Loucy (cell line): ENCODE measurements around the gene DNALI1.

Source experiments
- H2AFZ ChIP-seq: fragments of 200-600 bp; sonication (generic); 2 replicates; pipeline ENCODE4 v1.6.0; 2016; ENCODE audit warnings: antibody characterized with exemption, mild to moderate bottlenecking, low read length, moderate library complexity
- H3F3A ChIP-seq: fragments of 200-600 bp; 2 replicates; pipeline ENCODE4 v1.6.0; 2016; ENCODE audit warnings: antibody characterized with exemption, low read depth, mild to moderate bottlenecking
- H3K27me3 ChIP-seq: fragments of 200-600 bp; sonication (generic); 2 replicates; pipeline ENCODE4 v1.6.1; 2014; ENCODE audit warnings: low read length, mild to moderate bottlenecking; ENCODE audit not compliant: insufficient read depth, poor library complexity, severe bottlenecking
- H3K36me3 ChIP-seq: fragments of 200-600 bp; sonication (generic); 2 replicates; pipeline ENCODE4 v1.6.1; 2016; ENCODE audit warnings: low read length; ENCODE audit not compliant: insufficient read depth
- H3K4me1 ChIP-seq: fragments of 200-600 bp; sonication (generic); 2 replicates; pipeline ENCODE4 v1.5.1; 2014; ENCODE audit warnings: low read length, mild to moderate bottlenecking; ENCODE audit not compliant: insufficient read depth, poor library complexity, severe bottlenecking
- H3K4me2 ChIP-seq: fragments of 200-600 bp; sonication (generic); 2 replicates; pipeline ENCODE4 v1.6.0; 2014; ENCODE audit warnings: antibody characterized with exemption, low read length, low read depth, mild to moderate bottlenecking; ENCODE audit not compliant: poor library complexity, severe bottlenecking
- H3K4me3 ChIP-seq: fragments of 200-600 bp; sonication (generic); 2 replicates; pipeline ENCODE4 v1.5.1; 2014; ENCODE audit warnings: low read length, mild to moderate bottlenecking, mixed read lengths; ENCODE audit not compliant: poor library complexity, severe bottlenecking
- H3K79me2 ChIP-seq: fragments of 200-600 bp; sonication (generic); 2 replicates; pipeline ENCODE4 v1.6.1; 2014; ENCODE audit warnings: low read length; ENCODE audit not compliant: insufficient read depth
- H3K9ac ChIP-seq: fragments of 200-600 bp; sonication (generic); 2 replicates; pipeline ENCODE4 v1.6.0; 2014; ENCODE audit warnings: mild to moderate bottlenecking, low read depth, low read length, moderate library complexity; ENCODE audit not compliant: poor library complexity, severe bottlenecking
- H3K9me2 ChIP-seq: fragments of 200-600 bp; sonication (generic); replicated peaks from 2 replicates; pipeline ENCODE4 v1.6.1; 2016; ENCODE audit warnings: low read depth, low read length, mixed read lengths
- H3K9me3 ChIP-seq: fragments of 200-600 bp; sonication (generic); 2 replicates; pipeline ENCODE4 v1.6.1; 2014; ENCODE audit warnings: mild to moderate bottlenecking, antibody characterized with exemption, low read length, low read depth; ENCODE audit not compliant: insufficient read depth
- H4K20me1 ChIP-seq: fragments of 200-600 bp; sonication (generic); 2 replicates; pipeline ENCODE4 v1.6.0; 2014; ENCODE audit warnings: antibody characterized with exemption, low read length, mild to moderate bottlenecking; ENCODE audit not compliant: insufficient read depth, poor library complexity, severe bottlenecking
- EZH2phosphoT487 ChIP-seq: fragments of 200-600 bp; IDR thresholded peaks from 2 replicates; pipeline ENCODE4 v1.6.1; 2018; ENCODE audit warnings: antibody characterized with exemption, mild to moderate bottlenecking, moderate library complexity, borderline replicate concordance
- TF ChIP-seq, protein P1 (sequence below): fragments of 200-600 bp; sonication (generic); conservative IDR thresholded peaks from 2 replicates; pipeline ENCODE4 v1.5.1; 2014; ENCODE audit warnings: mild to moderate bottlenecking, antibody characterized with exemption, low read length

Gene DNALI1

DNA sequence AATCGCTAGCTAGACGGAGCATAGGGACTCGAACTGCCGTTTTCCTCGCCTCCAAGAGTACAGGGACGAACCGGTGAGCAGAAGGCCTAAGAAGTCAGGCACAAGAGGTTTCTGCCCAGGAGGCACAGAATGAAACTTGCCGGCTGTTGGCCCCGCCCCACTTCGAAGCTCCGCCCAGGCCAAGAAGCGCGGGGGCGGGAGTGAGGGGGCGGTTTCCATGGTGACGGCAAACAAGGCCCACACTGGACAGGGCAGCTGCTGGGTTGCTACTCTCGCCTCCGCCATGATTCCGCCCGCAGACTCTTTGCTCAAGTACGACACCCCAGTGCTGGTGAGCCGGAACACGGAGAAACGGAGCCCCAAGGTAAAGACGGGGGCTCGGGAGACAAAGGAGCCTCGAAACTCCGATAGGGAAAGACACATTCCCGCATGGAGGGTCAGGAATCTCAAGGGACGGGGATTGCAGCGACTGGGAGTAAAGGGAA is at the start of gene DNALI1:
DNALI1 (plus strand) TSS at position 229 of the 485 bp plus-strand sequence; CDS start at position 284, 55 bp downstream.
- peaks cover 24% of the 10 kb centered on the region for H3K79me2 ChIP-seq
- no peak within 1 kb of the TSS for H3K4me2 ChIP-seq
- peaks cover 17% of the 10 kb centered on the region for H3K4me1 ChIP-seq
- H3F3A ChIP-seq = no peaks in the 10 kb centered on the region
- no peaks in the 10 kb centered on the region for H3K9me2 ChIP-seq
- peaks cover 19% of the 10 kb centered on the region for H4K20me1 ChIP-seq
- no peak within 1 kb of the TSS for H2AFZ ChIP-seq
- no peaks in the 10 kb centered on the region for H3K36me3 ChIP-seq
- no peak within 1 kb of the TSS for H3K4me3 ChIP-seq
- peaks cover 4% of the 10 kb centered on the region for H3K27me3 ChIP-seq
- TF ChIP-seq EZH2phosphoT487 = no peak
- 0 out of 2 replicates have a peak, but pooled peaks cover 3% of the 10 kb centered on the region for H3K9me3 ChIP-seq
- no peak within 1 kb of the TSS for H3K9ac ChIP-seq

DNA sequence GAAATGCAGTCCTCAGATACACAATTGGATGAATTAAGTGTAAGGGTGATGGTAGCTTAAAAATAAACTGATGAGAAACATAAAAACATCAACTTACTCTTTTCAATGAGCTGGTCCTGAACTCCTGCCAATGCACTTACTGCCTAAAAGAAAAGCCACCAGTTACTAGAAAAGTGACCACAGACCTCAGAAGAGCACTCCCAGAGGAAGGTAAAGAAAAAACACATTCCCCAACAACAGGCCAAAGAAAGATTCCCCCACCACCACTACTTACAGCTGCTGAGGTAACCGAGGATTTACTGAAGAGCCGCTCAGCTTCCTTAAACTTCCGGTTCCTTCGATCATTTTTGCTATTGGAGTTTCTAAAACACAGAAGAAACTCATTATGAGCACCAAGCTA is 47.6 kb upstream of the DNALI1 start:
- Histone ChIP-seq H3K9me3 (no peaks in the 10 kb centered on the region), H3F3A (no peaks in the 10 kb centered on the region), H4K20me1 (peaks cover 39% of the 10 kb centered on the region), H3K9me2 (no peaks in the 10 kb centered on the region), H3K4me3 (no peak overlapping the region), H3K27me3 (no peaks in the 10 kb centered on the region), H3K9ac (no peak overlapping the region), H3K79me2 (peaks cover 50% of the 10 kb centered on the region), H3K36me3 (peaks cover 34% of the 10 kb centered on the region; the same call in 1 of the 2 replicates), H3K4me2 (no peak overlapping the region), H2AFZ (no peak overlapping the region), H3K4me1 (peaks cover 32% of the 10 kb centered on the region)
- TF ChIP-seq EZH2phosphoT487 = no peak
- TF ChIP-seq, protein P1, sequence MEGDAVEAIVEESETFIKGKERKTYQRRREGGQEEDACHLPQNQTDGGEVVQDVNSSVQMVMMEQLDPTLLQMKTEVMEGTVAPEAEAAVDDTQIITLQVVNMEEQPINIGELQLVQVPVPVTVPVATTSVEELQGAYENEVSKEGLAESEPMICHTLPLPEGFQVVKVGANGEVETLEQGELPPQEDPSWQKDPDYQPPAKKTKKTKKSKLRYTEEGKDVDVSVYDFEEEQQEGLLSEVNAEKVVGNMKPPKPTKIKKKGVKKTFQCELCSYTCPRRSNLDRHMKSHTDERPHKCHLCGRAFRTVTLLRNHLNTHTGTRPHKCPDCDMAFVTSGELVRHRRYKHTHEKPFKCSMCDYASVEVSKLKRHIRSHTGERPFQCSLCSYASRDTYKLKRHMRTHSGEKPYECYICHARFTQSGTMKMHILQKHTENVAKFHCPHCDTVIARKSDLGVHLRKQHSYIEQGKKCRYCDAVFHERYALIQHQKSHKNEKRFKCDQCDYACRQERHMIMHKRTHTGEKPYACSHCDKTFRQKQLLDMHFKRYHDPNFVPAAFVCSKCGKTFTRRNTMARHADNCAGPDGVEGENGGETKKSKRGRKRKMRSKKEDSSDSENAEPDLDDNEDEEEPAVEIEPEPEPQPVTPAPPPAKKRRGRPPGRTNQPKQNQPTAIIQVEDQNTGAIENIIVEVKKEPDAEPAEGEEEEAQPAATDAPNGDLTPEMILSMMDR = peak; percentile 59

- peaks cover 38% of the 10 kb centered on the region for H3K79me2 ChIP-seq
- peak overlapping the region; percentile 85; the same call in 1 of the 2 replicates for H2AFZ ChIP-seq
- no peaks in the 10 kb centered on the region for H3K9me2 ChIP-seq
- H3K9ac ChIP-seq = peak overlapping the region; percentile 77
- H3K36me3 ChIP-seq = peaks cover 2% of the 10 kb centered on the region; the same call in 1 of the 2 replicates
- H3K9me3 ChIP-seq = no peaks in the 10 kb centered on the region
- peak overlapping the region; percentile 89 for H3K4me3 ChIP-seq
- TF ChIP-seq EZH2phosphoT487 = no peak
- peaks cover 36% of the 10 kb centered on the region for H3K4me1 ChIP-seq
- peak overlapping the region; percentile 96 for H3K4me2 ChIP-seq
- H3F3A ChIP-seq = no peaks in the 10 kb centered on the region
- H3K27me3 ChIP-seq = no peaks in the 10 kb centered on the region
- peaks cover 34% of the 10 kb centered on the region for H4K20me1 ChIP-seq
Measured at GRCh38 chr1:37513795-37514349, 42.9 kb upstream of the DNALI1 start.

- Histone ChIP-seq H3K9ac (peak within 1 kb of the TSS; percentile 77), H3K9me3 (no peaks in the 10 kb centered on the region), H3K27me3 (no peaks in the 10 kb centered on the region), H3F3A (no peaks in the 10 kb centered on the region), H3K36me3 (no peaks in the 10 kb centered on the region), H2AFZ (peak within 1 kb of the TSS; percentile 85), H3K4me3 (peak within 1 kb of the TSS; percentile 89), H3K4me2 (peak within 1 kb of the TSS; percentile 96), H4K20me1 (peaks cover 32% of the 10 kb centered on the region), H3K4me1 (peaks cover 34% of the 10 kb centered on the region), H3K9me2 (no peaks in the 10 kb centered on the region), H3K79me2 (peaks cover 36% of the 10 kb centered on the region)
- TF ChIP-seq, protein P1 = peak; percentile 62
- TF ChIP-seq EZH2phosphoT487 = no peak
Measured at GRCh38 chr1:37514350-37515184, 42.2 kb upstream of the DNALI1 start, which contains the start of gene MEAF6. Gene MEAF6 (minus strand): TSS chr1:37514766. CDS start chr1:37514746, 20 bp downstream.
